RWPE1 (cell line): ENCODE data around the gene RC3H2.
A peak's percentile ranks its signal among the peaks of the same experiment; 100 is the strongest.

ENCODE experiments used
- CTCF ChIA-PET: fragments of 350-600 bp; sonication (Branson Sonifier 250); formaldehyde crosslinking; extraction: SDS; loops from one replicate; lab custom pipeline; 2021; lab: Yijun Ruan, JAX
- POLR2A ChIA-PET: fragments of 400-600 bp; formaldehyde crosslinking; extraction: SDS; loops from one replicate; lab custom pipeline; 2020; ENCODE audit warnings: antibody characterized with exemption; ENCODE audit not compliant: low non-redundant PET; lab: Yijun Ruan, JAX
- DNase-seq: peaks from one replicate; pipeline ENCODE4 v3.0.0; 2012; ENCODE audit warnings: low spot score
- H3K27ac ChIP-seq: fragments of 450-650 bp; 2 replicates; pipeline ENCODE4 v1.5.1; 2017
- TF ChIP-seq, protein P1 (sequence below): fragments of 450-650 bp; conservative IDR thresholded peaks from 2 replicates; pipeline ENCODE4 v1.5.1; 2017; ENCODE audit warnings: low read depth, mild to moderate bottlenecking

Gene RC3H2, protein sequence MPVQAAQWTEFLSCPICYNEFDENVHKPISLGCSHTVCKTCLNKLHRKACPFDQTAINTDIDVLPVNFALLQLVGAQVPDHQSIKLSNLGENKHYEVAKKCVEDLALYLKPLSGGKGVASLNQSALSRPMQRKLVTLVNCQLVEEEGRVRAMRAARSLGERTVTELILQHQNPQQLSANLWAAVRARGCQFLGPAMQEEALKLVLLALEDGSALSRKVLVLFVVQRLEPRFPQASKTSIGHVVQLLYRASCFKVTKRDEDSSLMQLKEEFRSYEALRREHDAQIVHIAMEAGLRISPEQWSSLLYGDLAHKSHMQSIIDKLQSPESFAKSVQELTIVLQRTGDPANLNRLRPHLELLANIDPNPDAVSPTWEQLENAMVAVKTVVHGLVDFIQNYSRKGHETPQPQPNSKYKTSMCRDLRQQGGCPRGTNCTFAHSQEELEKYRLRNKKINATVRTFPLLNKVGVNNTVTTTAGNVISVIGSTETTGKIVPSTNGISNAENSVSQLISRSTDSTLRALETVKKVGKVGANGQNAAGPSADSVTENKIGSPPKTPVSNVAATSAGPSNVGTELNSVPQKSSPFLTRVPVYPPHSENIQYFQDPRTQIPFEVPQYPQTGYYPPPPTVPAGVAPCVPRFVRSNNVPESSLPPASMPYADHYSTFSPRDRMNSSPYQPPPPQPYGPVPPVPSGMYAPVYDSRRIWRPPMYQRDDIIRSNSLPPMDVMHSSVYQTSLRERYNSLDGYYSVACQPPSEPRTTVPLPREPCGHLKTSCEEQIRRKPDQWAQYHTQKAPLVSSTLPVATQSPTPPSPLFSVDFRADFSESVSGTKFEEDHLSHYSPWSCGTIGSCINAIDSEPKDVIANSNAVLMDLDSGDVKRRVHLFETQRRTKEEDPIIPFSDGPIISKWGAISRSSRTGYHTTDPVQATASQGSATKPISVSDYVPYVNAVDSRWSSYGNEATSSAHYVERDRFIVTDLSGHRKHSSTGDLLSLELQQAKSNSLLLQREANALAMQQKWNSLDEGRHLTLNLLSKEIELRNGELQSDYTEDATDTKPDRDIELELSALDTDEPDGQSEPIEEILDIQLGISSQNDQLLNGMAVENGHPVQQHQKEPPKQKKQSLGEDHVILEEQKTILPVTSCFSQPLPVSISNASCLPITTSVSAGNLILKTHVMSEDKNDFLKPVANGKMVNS

DNA sequence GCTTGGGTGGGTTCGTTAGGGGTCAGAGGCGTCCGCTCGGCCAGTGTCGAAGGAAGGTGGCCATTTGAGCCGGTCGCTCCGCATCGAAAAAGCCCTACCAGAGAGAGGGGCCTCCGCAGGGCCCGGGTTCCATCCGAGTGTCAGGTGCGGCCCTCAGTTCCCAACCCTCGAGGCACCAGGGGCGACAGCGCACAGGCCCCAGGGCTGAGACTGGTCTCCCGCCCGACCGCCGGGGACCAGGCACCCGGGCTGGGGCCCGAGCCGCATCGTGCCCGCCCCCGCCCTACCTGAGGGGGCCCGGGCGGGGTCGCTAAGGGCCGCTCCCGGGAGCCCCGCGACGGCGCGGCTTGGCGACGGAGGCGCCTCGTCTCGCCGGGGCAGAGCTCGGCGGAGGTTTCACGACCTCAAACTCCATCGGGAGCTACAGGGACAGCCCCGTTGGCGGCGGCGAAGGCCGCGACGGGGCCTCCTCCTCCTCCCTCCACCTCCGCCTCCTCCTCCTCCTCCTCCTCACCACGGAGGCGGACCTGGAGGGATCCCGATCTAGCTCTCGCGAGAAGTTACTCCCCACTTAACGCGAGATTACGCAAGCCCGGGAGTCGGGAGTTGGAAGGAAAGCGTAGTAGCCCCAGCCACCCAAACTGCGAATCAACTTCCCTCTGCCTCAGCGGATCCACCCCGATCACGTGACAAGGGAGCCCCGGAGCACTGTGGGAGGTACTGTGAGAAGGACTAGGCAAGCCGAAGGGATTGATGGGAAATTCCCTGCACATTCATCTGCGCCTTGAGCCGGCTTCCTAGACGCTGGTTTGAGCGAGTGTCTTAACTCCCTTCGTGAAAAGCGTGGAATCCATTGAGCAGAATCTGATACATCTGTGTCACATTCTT is at the start of gene RC3H2:
Gene RC3H2 (minus strand): TSS at position 537 of the 888 bp plus-strand sequence. CDS start 7,850 bp downstream, outside the sequence.
- CTCF ChIA-PET = no interaction called here
- POLR2A ChIA-PET = interaction anchor here (0.5 to 2.2 kb wide), 3 partner anchors 8 to 47 kb away, joined by 7 to 12 read pairs (median 11); partner anchors contain the start of genes ZBTB26 and ZBTB6
- H3K27ac ChIP-seq = peak within 1 kb of the TSS; percentile 94

DNA sequence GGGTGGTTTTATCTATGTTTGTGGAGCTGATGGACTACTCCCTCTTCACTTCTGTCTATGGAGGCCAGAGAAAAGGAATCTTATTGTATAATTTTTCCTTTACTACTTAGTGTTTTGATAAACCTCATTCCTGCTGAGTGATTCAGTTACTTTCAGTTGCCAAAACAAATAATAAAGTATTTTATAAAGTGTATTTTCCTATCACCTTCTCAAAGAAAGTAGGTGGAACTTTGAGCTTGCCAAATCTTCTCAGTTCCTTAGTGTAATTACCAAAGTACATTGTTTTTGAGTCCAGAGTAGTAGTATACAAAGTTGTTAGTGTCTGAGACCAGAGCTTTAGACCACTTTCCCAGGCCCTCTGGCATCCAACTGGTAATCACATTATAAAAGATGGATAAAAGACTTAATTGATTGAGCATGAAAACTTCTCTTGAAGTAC is 49.1 kb upstream of the RC3H2 start:
- no peak overlapping the region for H3K27ac ChIP-seq
- TF ChIP-seq, protein P1, sequence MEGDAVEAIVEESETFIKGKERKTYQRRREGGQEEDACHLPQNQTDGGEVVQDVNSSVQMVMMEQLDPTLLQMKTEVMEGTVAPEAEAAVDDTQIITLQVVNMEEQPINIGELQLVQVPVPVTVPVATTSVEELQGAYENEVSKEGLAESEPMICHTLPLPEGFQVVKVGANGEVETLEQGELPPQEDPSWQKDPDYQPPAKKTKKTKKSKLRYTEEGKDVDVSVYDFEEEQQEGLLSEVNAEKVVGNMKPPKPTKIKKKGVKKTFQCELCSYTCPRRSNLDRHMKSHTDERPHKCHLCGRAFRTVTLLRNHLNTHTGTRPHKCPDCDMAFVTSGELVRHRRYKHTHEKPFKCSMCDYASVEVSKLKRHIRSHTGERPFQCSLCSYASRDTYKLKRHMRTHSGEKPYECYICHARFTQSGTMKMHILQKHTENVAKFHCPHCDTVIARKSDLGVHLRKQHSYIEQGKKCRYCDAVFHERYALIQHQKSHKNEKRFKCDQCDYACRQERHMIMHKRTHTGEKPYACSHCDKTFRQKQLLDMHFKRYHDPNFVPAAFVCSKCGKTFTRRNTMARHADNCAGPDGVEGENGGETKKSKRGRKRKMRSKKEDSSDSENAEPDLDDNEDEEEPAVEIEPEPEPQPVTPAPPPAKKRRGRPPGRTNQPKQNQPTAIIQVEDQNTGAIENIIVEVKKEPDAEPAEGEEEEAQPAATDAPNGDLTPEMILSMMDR = no peak
- peak; percentile 68 for DNase-seq
- CTCF ChIA-PET = interaction anchor here (0.6 kb wide), 2 partner anchors 37 to 615 kb away, joined by 3 to 4 read pairs; no protein-coding TSS in a partner anchor
- POLR2A ChIA-PET = interaction anchor here (0.6 kb wide), 1 partner anchor 13 kb away, joined by 4 read pairs; the partner anchor contains the start of gene RABGAP1

More for the DNA sequence above, at the start of gene RC3H2:
- DNase-seq = peak; percentile 100
- TF ChIP-seq, protein P1 = no peak

DNA sequence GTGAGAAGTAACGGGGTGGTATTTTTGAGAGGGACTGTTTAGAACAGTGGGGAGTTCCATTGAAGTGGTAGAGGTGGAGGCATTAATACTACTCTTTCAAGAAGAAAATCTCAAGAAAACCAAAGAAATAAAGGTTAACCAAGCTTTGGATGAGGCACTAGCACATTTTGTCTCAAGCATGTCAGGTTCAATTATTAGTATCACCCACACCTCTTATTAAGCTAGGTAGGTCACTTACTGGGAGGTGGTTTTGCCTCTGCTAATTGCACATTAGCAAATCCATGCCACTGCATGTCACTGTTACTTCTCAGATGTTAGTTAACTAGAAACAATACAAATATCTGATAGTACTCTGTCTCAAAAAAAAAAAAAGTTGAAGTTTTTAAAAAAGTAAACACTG is 45.9 kb upstream of the RC3H2 start:
- CTCF ChIA-PET = no interaction called here
- TF ChIP-seq, protein P1 = no peak
- DNase-seq = no peak
- POLR2A ChIA-PET = no interaction called here
- no peak overlapping the region for H3K27ac ChIP-seq

DNA sequence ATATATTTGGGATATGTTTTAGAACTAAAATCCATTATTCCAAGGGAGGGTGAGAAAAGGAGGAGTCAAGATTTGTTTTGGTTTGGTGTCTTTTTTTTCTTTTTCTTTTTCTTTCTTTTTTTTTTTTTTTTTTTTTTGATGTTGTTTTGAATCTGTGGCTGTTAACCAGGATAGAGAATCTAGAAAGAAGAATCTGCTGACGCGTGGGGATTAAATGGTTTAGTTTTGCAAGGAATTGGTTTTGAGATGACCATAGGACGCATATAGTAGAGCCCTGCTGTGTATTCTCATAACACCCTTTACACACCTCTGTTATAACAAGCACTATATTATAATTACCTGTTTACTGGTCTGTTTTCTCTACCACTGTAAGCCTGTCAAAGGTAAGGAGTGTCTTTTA is 45.1 kb upstream of the RC3H2 start:
- no peak for DNase-seq
- TF ChIP-seq, protein P1 = no peak
- POLR2A ChIA-PET = no interaction called here
- CTCF ChIA-PET = no interaction called here
- no peak overlapping the region for H3K27ac ChIP-seq

DNA sequence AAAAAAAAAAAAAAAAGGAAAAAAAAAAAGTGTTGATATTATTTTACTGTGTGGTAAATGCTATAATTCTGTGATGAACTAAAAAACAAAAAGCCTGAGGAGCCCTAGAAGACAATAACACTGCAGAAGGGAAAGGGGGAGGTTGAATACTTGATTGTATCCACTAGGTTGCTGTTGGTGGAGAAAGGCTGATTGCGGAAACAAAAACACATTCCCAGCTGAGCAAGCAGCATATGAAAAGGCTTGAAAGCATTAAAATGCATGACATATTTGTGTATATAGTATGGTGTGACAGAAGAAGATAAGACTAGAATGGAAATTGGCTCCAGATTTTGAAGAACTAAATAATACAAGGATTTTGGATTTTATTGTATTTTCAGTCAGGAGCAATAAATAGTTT is 44.5 kb upstream of the RC3H2 start:
- ChIA-PET CTCF (no interaction called here), POLR2A (no interaction called here)
- DNase-seq = no peak
- no peak overlapping the region for H3K27ac ChIP-seq
- TF ChIP-seq, protein P1 = no peak
